Measurements from ENCODE around the gene BBX.

DNA sequence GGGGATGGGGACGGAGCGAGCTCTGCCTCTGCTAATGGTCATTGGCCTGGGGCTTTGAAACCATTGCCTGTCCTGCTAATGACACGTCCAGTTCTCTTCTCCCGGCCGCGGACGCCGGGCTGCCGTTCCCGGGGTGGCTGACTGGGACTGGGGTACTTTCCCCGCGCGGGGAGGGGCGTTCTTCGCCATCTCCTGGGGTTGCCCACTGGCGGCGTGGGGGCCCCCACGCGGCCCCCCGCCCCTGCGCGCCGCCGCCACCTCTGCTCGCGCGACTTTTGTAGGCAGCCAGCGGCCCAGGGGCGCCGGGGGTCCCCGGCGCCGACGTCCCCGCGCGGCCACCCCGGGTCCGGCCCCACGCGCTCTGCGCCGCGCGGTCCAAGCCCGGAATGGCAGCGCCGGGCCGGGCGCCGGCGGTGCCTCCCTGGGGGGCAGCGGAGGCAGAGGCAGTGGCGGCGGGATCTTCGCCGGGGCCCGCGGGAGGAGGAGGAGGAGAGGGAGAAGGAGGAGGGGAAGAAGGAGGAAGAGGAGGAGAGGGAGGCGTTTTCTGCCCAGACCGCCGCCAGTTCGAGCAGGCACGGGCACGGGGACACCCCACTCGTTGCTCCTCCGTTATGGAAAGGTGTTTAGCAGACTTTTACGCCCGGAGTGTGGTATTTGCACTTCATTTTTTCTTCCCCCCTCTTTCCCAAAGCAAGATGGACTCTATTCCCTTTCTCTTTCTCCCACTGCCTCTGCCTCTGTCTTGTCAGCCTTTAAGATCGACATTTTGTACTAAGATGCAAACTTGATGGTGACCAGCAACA lies 2.3 kb downstream of the BBX start:
- TF ChIP-seq POLR2A (IDR thresholded peaks at IDR 0.05), result no peak
- TF ChIP-seq, protein P1, sequence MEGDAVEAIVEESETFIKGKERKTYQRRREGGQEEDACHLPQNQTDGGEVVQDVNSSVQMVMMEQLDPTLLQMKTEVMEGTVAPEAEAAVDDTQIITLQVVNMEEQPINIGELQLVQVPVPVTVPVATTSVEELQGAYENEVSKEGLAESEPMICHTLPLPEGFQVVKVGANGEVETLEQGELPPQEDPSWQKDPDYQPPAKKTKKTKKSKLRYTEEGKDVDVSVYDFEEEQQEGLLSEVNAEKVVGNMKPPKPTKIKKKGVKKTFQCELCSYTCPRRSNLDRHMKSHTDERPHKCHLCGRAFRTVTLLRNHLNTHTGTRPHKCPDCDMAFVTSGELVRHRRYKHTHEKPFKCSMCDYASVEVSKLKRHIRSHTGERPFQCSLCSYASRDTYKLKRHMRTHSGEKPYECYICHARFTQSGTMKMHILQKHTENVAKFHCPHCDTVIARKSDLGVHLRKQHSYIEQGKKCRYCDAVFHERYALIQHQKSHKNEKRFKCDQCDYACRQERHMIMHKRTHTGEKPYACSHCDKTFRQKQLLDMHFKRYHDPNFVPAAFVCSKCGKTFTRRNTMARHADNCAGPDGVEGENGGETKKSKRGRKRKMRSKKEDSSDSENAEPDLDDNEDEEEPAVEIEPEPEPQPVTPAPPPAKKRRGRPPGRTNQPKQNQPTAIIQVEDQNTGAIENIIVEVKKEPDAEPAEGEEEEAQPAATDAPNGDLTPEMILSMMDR (IDR thresholded peaks at IDR 0.05), result no peak
